Aorta (tissue), 5 donors: ENCODE measurements around the gene RNF123. TPM values are rescaled to one million over a fixed set of nuclear protein-coding genes. Genes with fewer than 3 reads are reported as not detected.
"Not testable (repeated sequence)": the region's sequence is repeated elsewhere in the genome, so short reads cannot be mapped to it uniquely, and the experiment has no call there.

ENCODE experiments used
- ATAC-seq: fragments of 200-7000 bp; cut with Tn5 transposase; one replicate; pipeline ENCODE4 v1.9.1; 2022; ENCODE audit warnings: moderate library complexity; ENCODE audit not compliant: low FRiP score
- DNase-seq, 2 donors: peaks; one replicate each; pipeline ENCODE4 v3.0.0-alpha.2; 2020
- H3K27ac ChIP-seq, 2 donors: one replicate each; pipeline ENCODE4 v1.5.1; 2013; ENCODE audit warnings: low read length in 2 of 2, mild to moderate bottlenecking in 2 of 2, moderate library complexity in 2 of 2, control low read depth in 1 of 2, inconsistent platforms in 1 of 2, low read depth in 1 of 2
- H3K27me3 ChIP-seq, 2 donors: one replicate each; pipeline ENCODE4 v1.6.1; 2013; ENCODE audit warnings: control low read depth in 1 of 2, low read length in 1 of 2, mild to moderate bottlenecking in 1 of 2, moderate library complexity in 1 of 2; ENCODE audit not compliant: insufficient read depth in 2 of 2, control insufficient read depth in 1 of 2
- H3K36me3 ChIP-seq, 2 donors: one replicate each; pipeline ENCODE4 v1.6.1; 2013; ENCODE audit warnings: control low read depth in 1 of 2, low read length in 1 of 2, mild to moderate bottlenecking in 1 of 2; ENCODE audit not compliant: insufficient read depth in 2 of 2, control insufficient read depth in 1 of 2
- H3K4me1 ChIP-seq, 2 donors: one replicate each; pipeline ENCODE4 v1.6.1; 2013; ENCODE audit warnings: low read length in 2 of 2, control low read depth in 1 of 2, mild to moderate bottlenecking in 1 of 2, moderate library complexity in 1 of 2; ENCODE audit not compliant: insufficient read depth in 2 of 2, control insufficient read depth in 1 of 2
- H3K4me3 ChIP-seq, 2 donors: one replicate each; pipeline ENCODE4 v1.5.1; 2013; ENCODE audit warnings: low read length in 2 of 2, control low read depth in 1 of 2, mild to moderate bottlenecking in 1 of 2
- H3K9me3 ChIP-seq: one replicate; pipeline ENCODE4 v1.6.1; 2013; ENCODE audit warnings: mild to moderate bottlenecking, low read length; ENCODE audit not compliant: control insufficient read depth
- WGBS, 2 donors: extraction: QIAGEN DNeasy Blood & Tissue Kit; methylation state at CpG; one replicate each; pipeline ENCODE4 v1.1.7; 2013; 5-methylcytosine and 5-hydroxymethylcytosine counted together
- intact Hi-C, 2 donors: fragments of 100-400 bp; cut with DNase I; formaldehyde crosslinking; loops; one replicate each; pipeline versions ENCODE4 v1.14.2 to v1.15.0; 2022
- polyA plus RNA-seq, 2 donors: library from polyadenylated mRNA; stranded (reverse); fragments of 200-250 nt; gene quantifications; one replicate each; pipeline ENCODE4 v1.2.3, GENCODE V29; 2013
- total RNA-seq, 2 donors: library from RNA; stranded (reverse); fragmentation: NEBNext Ultra II Directional; extraction: Animal tissue kit (Norgen Biotek cat#: 25700); gene quantifications; one replicate each; pipeline ENCODE4 v1.2.1, GENCODE V29; 2021
- donor health status: healthy with polysubstance abuse.
- donor health status: Bipolar disorder and iron deficiency.
- donor health status: DM: no; HTN: no; CAD: no.
- donor health status: DM: no; HTN: no; CAD: no.
- donor health status: DM: yes; HTN: yes; CAD: no.

The RNF123 gene
- total and polyA plus RNA-seq, 4 donors: 12.5 to 38.1 (median 32.2) TPM

DNA sequence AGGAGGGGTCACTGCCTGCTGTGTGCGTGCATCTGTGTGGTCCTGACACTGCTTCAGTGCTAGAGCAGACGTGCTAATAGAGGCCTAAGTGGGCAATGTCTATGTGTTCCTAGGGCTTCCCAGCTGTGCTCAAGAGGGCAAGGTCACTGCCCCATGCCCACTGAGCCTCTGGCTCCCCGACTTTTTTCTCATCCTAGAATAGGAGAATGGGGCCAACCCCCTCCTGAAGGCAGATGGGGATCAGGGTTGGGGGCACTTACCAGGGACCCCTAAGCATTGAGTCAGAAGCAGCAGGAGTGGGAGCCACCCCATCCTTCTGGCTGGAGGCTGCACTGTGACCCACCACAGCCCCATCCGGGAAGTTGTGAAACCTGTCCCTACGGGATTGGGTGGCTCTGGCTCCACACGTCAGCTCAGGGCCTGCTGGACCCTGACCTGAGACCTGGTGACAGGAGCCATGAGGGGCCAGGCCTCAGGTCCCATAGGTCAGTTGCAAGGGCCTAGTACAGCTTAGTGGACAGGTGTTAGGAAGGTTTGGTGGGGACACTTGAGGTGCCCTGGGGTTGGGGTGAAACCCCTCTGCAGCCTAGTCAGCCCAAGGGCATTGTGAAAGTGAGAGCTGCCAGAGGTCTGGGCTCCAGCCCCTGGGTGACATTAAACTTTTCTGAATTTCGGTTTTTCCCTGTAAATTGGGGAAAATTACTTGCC, 865 bp upstream of the RNF123 start:
- H3K4me1 ChIP-seq: not testable (repeated sequence)

DNA sequence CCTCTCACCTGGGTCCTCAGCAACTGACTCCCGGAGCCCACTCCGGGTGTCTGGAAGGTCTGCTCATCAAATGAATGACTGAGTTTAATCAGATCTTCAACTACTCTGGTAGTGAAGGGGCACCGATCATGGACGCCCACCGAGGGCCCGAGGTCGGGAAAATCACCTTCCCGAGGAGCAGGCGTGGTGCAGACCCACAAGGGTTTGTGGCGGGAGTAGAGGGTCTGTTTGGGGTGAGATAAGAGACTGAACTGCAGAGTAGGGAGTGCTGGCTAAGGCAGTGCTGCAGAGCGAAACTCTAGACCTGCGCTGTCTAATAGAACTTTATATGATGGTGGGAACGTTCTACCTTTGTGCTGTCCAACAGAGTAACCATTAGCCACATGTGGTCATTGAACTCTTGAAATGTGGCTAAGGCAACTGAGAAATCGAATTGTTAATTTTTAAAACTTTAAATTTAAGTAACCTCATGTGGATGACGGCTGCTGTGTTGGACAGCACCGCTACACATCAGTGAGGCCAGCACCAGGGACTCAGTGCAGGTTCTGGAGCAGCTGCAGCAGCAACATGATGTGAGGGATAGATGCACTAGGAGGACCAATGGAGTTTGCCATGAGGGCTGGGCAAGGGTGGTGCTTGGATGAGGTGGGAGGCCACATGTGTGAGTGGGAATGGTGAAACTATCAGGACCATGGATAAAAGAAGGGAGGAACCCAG, 709 bp downstream of the RNF123 start:
- WGBS, 2 donors: 6 to 8% methylated on average over 16 of the region's 16 CpGs
- H3K36me3 ChIP-seq, H3K9me3 ChIP-seq, H3K4me1 ChIP-seq, H3K27me3 ChIP-seq, intact Hi-C loops, DNase-seq, H3K27ac ChIP-seq, ATAC-seq: not testable (repeated sequence)
- H3K4me3 ChIP-seq: peak overlapping the region; percentile 42 to 84

More for the DNA sequence above, 865 bp upstream of the RNF123 start:
- DNase-seq, H3K9me3 ChIP-seq, ATAC-seq, H3K4me3 ChIP-seq, intact Hi-C loops, H3K27ac ChIP-seq, H3K27me3 ChIP-seq, H3K36me3 ChIP-seq: not testable (repeated sequence)
- 58 to 79% methylated on average over 7 of the region's 7 CpGs for WGBS, 2 donors

DNA sequence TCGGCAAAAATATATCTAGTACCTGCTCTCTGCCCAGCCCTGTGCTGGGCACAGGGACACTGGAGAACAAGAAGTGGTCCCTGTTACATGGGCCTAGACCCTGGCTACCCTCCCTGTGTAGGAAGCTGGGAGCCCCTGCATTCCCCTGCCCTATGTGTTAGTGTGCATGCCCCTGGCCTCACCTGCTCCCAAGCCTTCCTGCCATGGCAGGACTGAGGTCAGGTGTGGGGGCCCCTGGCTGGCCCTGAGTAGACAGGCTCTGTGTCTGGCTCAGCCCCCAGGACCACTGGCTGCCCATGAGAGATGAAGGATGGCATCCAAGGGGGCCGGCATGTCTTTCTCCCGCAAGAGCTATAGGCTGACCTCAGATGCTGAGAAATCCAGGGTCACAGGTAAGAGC, 1.5 kb downstream of the RNF123 start:
- intact Hi-C loops, H3K36me3 ChIP-seq, H3K4me1 ChIP-seq, H3K4me3 ChIP-seq, H3K27me3 ChIP-seq, ATAC-seq, H3K27ac ChIP-seq, DNase-seq, H3K9me3 ChIP-seq: not testable (repeated sequence)
- 85 to 90% methylated on average over 3 of the region's 3 CpGs for WGBS, 2 donors

DNA sequence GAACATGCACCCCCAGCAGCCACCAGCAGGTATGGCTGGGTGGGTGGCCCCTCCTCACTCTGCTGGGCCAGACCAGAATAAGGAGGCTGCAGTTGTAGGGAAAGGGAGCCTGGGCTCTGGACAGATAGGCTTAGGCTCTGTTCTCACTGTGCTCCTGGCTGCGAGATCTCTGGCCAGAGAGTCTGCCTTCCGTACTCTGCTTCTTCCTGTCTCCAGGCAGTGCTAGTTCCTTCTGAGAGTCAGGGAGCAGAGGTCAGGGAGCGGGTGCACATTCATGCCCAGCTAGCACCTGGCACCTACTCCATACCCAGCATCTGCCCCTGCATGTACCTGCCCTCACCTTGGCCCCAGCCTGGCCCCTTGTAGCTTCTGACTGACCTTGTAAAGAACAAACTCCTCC, 2.1 kb downstream of the RNF123 start:
- DNase-seq, H3K4me3 ChIP-seq, H3K27me3 ChIP-seq, H3K9me3 ChIP-seq, intact Hi-C loops, ATAC-seq, H3K36me3 ChIP-seq, H3K4me1 ChIP-seq, H3K27ac ChIP-seq: not testable (repeated sequence)
- WGBS, 2 donors: 87 to 95% methylated on average over 3 of the region's 3 CpGs

DNA sequence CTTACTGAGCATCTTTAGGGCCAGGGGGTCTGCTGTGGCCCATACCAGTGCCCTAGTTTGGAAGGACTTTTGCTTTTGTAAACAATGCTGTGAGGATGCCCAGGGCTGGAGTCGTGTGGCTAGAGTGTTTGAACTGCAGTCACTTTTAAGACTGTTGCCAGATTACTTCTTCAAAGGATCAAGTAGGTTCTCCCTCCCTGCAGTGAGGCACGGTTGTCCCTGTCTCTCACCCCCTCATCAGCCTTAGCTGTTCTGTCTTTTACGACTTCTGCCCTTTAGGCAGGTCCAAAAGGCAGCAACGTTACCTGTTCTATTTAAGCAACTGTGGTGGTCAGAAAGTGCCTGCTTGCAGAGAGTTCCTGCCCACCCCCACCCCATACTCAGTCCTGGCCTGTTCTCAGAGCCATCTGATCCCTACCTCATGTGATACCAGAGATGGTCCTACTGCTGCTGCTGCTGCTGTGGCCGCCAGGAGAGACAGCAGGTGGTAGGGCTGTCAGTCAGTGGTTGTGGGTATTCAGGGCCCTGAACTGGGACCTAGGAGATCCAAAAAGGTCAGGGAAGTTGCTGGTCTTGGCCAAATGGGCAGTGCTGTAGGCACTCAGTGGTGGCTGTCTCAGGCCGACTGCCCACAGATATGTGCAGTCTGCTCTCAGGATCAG, 5.2 kb downstream of the RNF123 start:
- H3K4me3 ChIP-seq, ATAC-seq, intact Hi-C loops, H3K9me3 ChIP-seq, H3K27me3 ChIP-seq, H3K27ac ChIP-seq, H3K4me1 ChIP-seq, H3K36me3 ChIP-seq, DNase-seq: not testable (repeated sequence)
- WGBS, 2 donors: 51 to 59% methylated on average over 6 of the region's 6 CpGs

DNA sequence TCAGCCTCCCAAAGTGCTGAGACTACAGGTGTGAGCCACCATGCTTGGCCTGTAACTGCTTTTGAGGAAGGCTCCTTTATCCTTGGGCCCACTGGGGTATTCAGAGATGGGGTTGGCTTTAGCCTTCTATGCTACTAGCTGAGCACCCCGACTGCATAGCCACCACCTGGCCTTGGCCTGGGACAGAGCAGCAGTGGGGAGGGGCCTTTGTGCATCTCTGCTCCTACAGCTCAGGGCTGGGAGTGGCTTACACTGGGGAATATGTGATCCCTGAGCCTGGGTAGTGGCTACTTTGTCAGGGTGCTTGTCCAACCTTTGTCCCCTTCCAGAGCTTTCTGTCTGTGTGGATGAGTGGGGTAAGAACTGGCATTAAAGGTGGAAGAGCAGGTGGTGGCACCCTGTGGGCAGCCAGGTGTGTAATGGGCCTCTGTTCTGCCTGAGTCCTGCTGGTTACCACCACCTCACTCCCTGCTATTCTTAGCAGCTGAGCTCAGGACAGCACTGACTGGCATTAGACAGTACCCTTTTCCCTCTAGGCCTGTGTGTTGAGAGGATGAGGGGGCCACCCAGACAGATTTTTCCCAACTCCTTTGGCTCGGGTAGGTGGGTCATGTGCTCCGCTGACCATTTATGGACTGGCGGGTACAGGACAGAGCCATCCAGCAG, 6.1 kb downstream of the RNF123 start:
- H3K27ac ChIP-seq, H3K4me3 ChIP-seq, ATAC-seq, H3K9me3 ChIP-seq, intact Hi-C loops, DNase-seq, H3K4me1 ChIP-seq, H3K36me3 ChIP-seq, H3K27me3 ChIP-seq: not testable (repeated sequence)
- 82 to 88% methylated on average over 3 to 4 of the region's 4 CpGs for WGBS, 2 donors

DNA sequence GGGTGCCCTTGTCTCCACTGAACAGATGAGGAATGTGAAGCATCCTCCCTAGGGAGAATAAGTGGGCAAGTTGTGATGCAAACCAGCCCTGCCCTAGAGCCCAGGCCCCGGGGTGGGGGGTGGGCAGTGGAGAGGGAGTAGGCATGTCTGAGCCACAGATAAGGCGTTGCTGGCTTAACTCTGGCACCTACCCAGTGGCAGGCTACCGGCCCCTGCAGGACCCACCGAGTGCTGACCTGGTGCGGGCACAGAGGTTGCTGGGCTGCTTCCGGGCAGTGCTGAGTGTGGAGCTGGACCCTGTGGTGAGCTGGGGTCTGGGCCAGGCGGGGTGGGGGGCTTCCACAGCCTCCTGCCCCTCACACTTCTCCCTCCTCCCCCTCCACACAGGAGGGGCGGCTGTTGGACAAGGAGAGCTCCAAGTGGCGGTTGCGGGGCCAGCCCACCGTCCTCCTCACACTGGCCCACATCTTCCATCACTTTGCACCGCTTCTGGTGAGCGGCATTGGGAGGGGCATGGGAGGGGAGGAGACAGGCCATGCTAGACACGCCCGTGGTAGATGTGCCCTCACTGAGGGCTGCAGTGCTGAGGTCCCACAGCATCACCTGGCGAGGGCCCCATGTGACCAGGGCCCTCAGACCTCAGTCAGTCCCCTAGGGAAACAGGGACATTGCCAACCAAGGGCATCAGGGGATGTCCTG, 10.1 kb downstream of the RNF123 start:
- 79% methylated on average over 16 of the region's 16 CpGs for WGBS, 2 donors
- ATAC-seq (no peak), DNase-seq (no peak)
- Histone ChIP-seq H3K4me1 (no peaks in the 10 kb centered on the region), H3K27ac (no peak overlapping the region), H3K36me3 (no peaks in the 10 kb centered on the region), H3K27me3 (no peaks in the 10 kb centered on the region), H3K9me3 (no peaks in the 10 kb centered on the region), H3K4me3 (no peak overlapping the region)
- intact Hi-C loops: no loop called here

DNA sequence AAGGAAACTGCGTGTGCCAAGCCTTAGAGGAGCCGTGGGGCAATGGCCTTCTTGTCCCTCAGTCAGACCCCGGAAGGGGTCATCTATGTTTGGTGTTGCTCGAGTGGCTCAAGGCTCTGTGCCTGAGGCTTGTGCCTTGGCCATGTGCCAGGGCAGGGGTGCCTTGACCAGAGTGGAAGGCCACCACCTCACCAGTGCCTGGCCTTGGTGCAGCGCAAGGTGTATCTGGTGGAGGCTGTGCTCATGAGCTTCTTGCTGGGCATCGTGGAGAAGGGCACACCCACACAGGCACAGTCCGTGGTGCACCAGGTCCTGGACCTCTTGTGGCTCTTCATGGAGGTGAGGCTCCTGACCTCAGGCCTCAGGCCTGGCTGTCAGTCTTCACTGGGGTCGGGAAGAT, 10.7 kb downstream of the RNF123 start:
- Histone ChIP-seq H3K9me3 (no peaks in the 10 kb centered on the region), H3K36me3 (no peaks in the 10 kb centered on the region), H3K27ac (no peak overlapping the region), H3K27me3 (no peaks in the 10 kb centered on the region), H3K4me3 (no peak overlapping the region), H3K4me1 (no peaks in the 10 kb centered on the region)
- WGBS, 2 donors: 78 to 81% methylated on average over 8 of the region's 8 CpGs
- ATAC-seq (no peak), DNase-seq (no peak)
- intact Hi-C loops: loop anchor here (5.0 to 10.0 kb wide), 2 partner anchors 135 to 137 kb away; no protein-coding TSS in a partner anchor
